HepG2 (cell line): ENCODE data around the gene NFE2L2. TPM values are rescaled to one million over a fixed set of nuclear protein-coding genes. Genes with fewer than 3 reads are reported as not detected.
A peak's percentile ranks its signal among the peaks of the same experiment; 100 is the strongest.

ENCODE experiments used
- GFI1 ChIP-seq: sonication (generic); formaldehyde crosslinking; IDR thresholded peaks from 2 replicates; pipeline ENCODE4 v1.5.0; 2020; ENCODE audit warnings: missing genetic modification reagents, mild to moderate bottlenecking, borderline replicate concordance
- KDM6A ChIP-seq: IDR thresholded peaks from 2 replicates; pipeline ENCODE4 v1.6.1; 2016; ENCODE audit warnings: low read depth
- RXRA ChIP-seq: sonication (generic); formaldehyde crosslinking; IDR thresholded peaks from 2 replicates; pipeline ENCODE4 v1.5.1; 2020; ENCODE audit warnings: missing genetic modification reagents
- TOE1 ChIP-seq: sonication (generic); formaldehyde crosslinking; IDR thresholded peaks from 2 replicates; pipeline ENCODE4 v1.4.0; 2020; ENCODE audit warnings: mild to moderate bottlenecking, missing genetic modification reagents
- ZNF10 ChIP-seq: sonication (generic); formaldehyde crosslinking; IDR thresholded peaks from 2 replicates; pipeline ENCODE4 v1.4.0; 2020; ENCODE audit warnings: mild to moderate bottlenecking, low read depth, missing genetic modification reagents, borderline replicate concordance
- ZNF136 ChIP-seq: sonication (generic); formaldehyde crosslinking; IDR thresholded peaks from 2 replicates; pipeline ENCODE4 v1.8.1; 2022; ENCODE audit warnings: low read depth, mild to moderate bottlenecking, moderate library complexity, missing genetic modification reagents
- ZNF138 ChIP-seq: sonication (generic); formaldehyde crosslinking; IDR thresholded peaks from 2 replicates; pipeline ENCODE4 v1.5.0; 2020; ENCODE audit warnings: mild to moderate bottlenecking, low read depth, missing genetic modification reagents
- ZNF318 ChIP-seq: sonication (generic); formaldehyde crosslinking; IDR thresholded peaks from 2 replicates; pipeline ENCODE4 v1.4.0; 2020; ENCODE audit warnings: mild to moderate bottlenecking, missing genetic modification reagents
- ZNF512B ChIP-seq: sonication (generic); formaldehyde crosslinking; IDR thresholded peaks from 2 replicates; pipeline ENCODE4 v1.5.1; 2020; ENCODE audit warnings: missing genetic modification reagents, mild to moderate bottlenecking, borderline replicate concordance
- ZNF558 ChIP-seq: sonication (generic); formaldehyde crosslinking; IDR thresholded peaks from 2 replicates; pipeline ENCODE4 v1.9.0; 2022; ENCODE audit warnings: mild to moderate bottlenecking, missing genetic modification reagents, borderline replicate concordance
- ZNF747 ChIP-seq: sonication (generic); formaldehyde crosslinking; IDR thresholded peaks from 2 replicates; pipeline ENCODE4 v1.8.1; 2023; ENCODE audit warnings: missing genetic modification reagents, mild to moderate bottlenecking, borderline replicate concordance
- polyA plus RNA-seq, 8 experiments: library from polyadenylated mRNA; depleted of rRNA in 3 of 8; stranded (reverse) in 7 of 8; unstranded in 1 of 8; fragments of >200 nt; fragmentation: Illumina TruSeq in 4 of 8; extraction: Trizol in 4 of 8; gene quantifications; 2 replicates each; pipeline versions ENCODE4 v1.2.1 to v1.2.3, GENCODE V29; 2011 to 2016; ENCODE audit warnings: low read depth in 4 of 8, missing spikeins in 1 of 8, mixed read lengths in 1 of 8; ENCODE audit not compliant: insufficient read depth in 1 of 8
- total RNA-seq, 5 experiments: library from RNA; depleted of rRNA; stranded (reverse); fragments of >200 nt; fragmentation: Illumina TruSeq; extraction: Trizol; gene quantifications; 2 replicates each; pipeline ENCODE4 v1.2.3, GENCODE V29; 2016; ENCODE audit warnings: low read depth in 1 of 5
- TF ChIP-seq, protein P1 (sequence below): sonication (generic); formaldehyde crosslinking; IDR thresholded peaks from 2 replicates; pipeline ENCODE4 v1.8.1; 2022; ENCODE audit warnings: low read depth, mild to moderate bottlenecking, missing genetic modification reagents
- TF ChIP-seq, protein P2 (sequence below): sonication (generic); formaldehyde crosslinking; IDR thresholded peaks from 2 replicates; pipeline ENCODE4 v1.8.1; 2023; ENCODE audit warnings: missing genetic modification reagents, mild to moderate bottlenecking, borderline replicate concordance

The NFE2L2 gene
- total and polyA plus RNA-seq, 2 of the 13 experiments (the other 11 are each of a cell fraction or from before 2014, with no cell fraction given), result 84.6 to 215 TPM

GRCh38 chr2:177263451-177264208 is 897 bp downstream of the NFE2L2 start (continued):
- TF ChIP-seq ZNF512B (CRISPR knock-in tag) (peak; percentile 100), ZNF318 (CRISPR knock-in tag) (peak; percentile 85; the same call in 1 of the 2 replicates), ZNF10 (no peak), RXRA (CRISPR knock-in tag) (peak; percentile 97), GFI1 (CRISPR knock-in tag) (peak; percentile 39; the same call in 1 of the 2 replicates), ZNF747 (CRISPR knock-in tag) (0 out of 2 replicates have a peak, but pooled peaks have one; percentile 86), ZNF136 (CRISPR knock-in tag) (peak; percentile 99), KDM6A (CRISPR knock-in tag) (peak; percentile 61), TOE1 (CRISPR knock-in tag) (peak; percentile 80; the same call in 1 of the 2 replicates), ZNF558 (peak; percentile 90), ZNF138 (CRISPR knock-in tag) (no peak; the same call in 1 of the 2 replicates)
- TF ChIP-seq, protein P1, sequence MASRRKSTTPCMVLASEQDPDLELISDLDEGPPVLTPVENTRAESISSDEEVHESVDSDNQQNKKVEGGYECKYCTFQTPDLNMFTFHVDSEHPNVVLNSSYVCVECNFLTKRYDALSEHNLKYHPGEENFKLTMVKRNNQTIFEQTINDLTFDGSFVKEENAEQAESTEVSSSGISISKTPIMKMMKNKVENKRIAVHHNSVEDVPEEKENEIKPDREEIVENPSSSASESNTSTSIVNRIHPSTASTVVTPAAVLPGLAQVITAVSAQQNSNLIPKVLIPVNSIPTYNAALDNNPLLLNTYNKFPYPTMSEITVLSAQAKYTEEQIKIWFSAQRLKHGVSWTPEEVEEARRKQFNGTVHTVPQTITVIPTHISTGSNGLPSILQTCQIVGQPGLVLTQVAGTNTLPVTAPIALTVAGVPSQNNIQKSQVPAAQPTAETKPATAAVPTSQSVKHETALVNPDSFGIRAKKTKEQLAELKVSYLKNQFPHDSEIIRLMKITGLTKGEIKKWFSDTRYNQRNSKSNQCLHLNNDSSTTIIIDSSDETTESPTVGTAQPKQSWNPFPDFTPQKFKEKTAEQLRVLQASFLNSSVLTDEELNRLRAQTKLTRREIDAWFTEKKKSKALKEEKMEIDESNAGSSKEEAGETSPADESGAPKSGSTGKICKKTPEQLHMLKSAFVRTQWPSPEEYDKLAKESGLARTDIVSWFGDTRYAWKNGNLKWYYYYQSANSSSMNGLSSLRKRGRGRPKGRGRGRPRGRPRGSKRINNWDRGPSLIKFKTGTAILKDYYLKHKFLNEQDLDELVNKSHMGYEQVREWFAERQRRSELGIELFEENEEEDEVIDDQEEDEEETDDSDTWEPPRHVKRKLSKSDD (CRISPR knock-in tag), result peak; percentile 96
- TF ChIP-seq, protein P2, sequence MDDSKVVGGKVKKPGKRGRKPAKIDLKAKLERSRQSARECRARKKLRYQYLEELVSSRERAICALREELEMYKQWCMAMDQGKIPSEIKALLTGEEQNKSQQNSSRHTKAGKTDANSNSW, result peak; percentile 71; the same call in 1 of the 2 replicates
